Erythroblast (primary cell): Measurements from ENCODE around the gene DCPS.
"Not testable (repeated sequence)": the region's sequence is repeated elsewhere in the genome, so short reads cannot be mapped to it uniquely, and the experiment has no call there.

Source experiments
- GATA1 ChIP-seq: IDR thresholded peaks from 2 replicates; pipeline ENCODE4 v1.6.1; 2011; ENCODE audit warnings: low read depth, mild to moderate bottlenecking, control low read depth, low read length, moderate library complexity
- POLR2A ChIP-seq: IDR thresholded peaks from 2 replicates; pipeline ENCODE4 v1.6.1; 2011; ENCODE audit warnings: mild to moderate bottlenecking, low read length

DNA sequence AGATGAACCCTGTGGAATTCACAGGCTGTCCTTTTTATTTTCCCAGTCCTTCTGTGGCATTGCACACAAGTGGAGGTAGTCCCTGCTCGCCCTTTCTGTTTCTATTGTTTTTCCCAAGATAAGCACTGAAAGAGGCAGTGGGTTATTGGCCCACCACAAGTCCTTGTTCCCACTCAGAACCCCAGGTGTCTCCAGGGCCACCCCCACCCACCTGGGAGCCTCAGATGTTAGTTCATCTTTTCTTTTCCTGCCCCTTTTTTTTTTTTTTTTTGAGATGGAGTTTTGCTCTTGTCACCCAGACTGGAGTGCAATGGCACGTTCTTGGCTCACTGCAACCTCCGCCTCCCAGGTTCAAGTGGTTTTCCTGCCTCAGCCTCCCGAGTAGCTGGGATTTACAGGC lies 4.9 kb downstream of the DCPS start:
- not testable (repeated sequence) for TF ChIP-seq POLR2A, GATA1
